A375 (cell line): Measurements from ENCODE around the gene RNH1. TPM values are rescaled to one million over a fixed set of nuclear protein-coding genes. Genes with fewer than 3 reads are reported as not detected.

ENCODE experiments used
- total RNA-seq: library from RNA; depleted of rRNA; stranded (reverse); fragments of >200 nt; shearing (Covaris generic); gene quantifications from 2 replicates; pipeline ENCODE4 v1.2.3, GENCODE V29; 2014; rRNA removed

The RNH1 gene
- total RNA-seq: 165 and 173 TPM in 2 replicates

GRCh38 chr11:506995-507726 is at the start of gene RNH1:
Gene RNH1, minus strand, starts transcription at chr11:507242. Its CDS starts 5,080 bp downstream, at chr11:502162.

GRCh38 chr11:536841-537621 is 30.0 kb upstream of the RNH1 start, which contains the start of gene LRRC56:
Gene LRRC56, plus strand, starts transcription at chr11:537527. Its CDS starts 3,158 bp downstream, at chr11:540685.

GRCh38 chr11:535519-536454 is 28.7 kb upstream of the RNH1 start, which contains the start of gene HRAS:
Gene HRAS, minus strand, starts transcription at chr11:535576.

GRCh38 chr11:449889-450808 is 56.9 kb downstream of the RNH1 start, which contains the start of gene PTDSS2:
Gene PTDSS2, plus strand, starts transcription at chr11:450279. Its CDS starts 177 bp downstream, at chr11:450456.

Other genes with a start within 250 kb of the RNH1 start
- gene NLRP6, start 228.8 kb downstream of the RNH1 start, total RNA-seq: not detected in 2 replicates
- 15.1 and 16.4 TPM in 2 replicates for gene PGGHG, start 218.1 kb downstream of the RNH1 start, total RNA-seq
- gene IFITM5, start 207.7 kb downstream of the RNH1 start, total RNA-seq: not detected in 2 replicates
- gene IFITM2, start 199.4 kb downstream of the RNH1 start, total RNA-seq: 15.1 and 25.4 TPM in 2 replicates
- 3.9 and 4.5 TPM in 2 replicates for gene IFITM1, start 193.2 kb downstream of the RNH1 start, total RNA-seq
- 70.9 and 105 TPM in 2 replicates for gene IFITM3, start 186.4 kb downstream of the RNH1 start, total RNA-seq
- 42.6 and 50.4 TPM in 2 replicates for gene B4GALNT4, start 137.7 kb downstream of the RNH1 start, total RNA-seq
- gene PKP3, start 113.0 kb downstream of the RNH1 start, total RNA-seq: 31.2 and 33.4 TPM in 2 replicates
- 50.6 and 74.5 TPM in 2 replicates for gene SIGIRR, start 92.2 kb downstream of the RNH1 start, total RNA-seq
- gene ANO9, start 65.2 kb downstream of the RNH1 start, total RNA-seq: 0.13 TPM in 1 of 2 replicates, not detected in the other
- gene PTDSS2, start 57.0 kb downstream of the RNH1 start, total RNA-seq: 22.3 and 37.3 TPM in 2 replicates
- gene HRAS, start 28.3 kb upstream of the RNH1 start, total RNA-seq: 84.1 and 89.3 TPM in 2 replicates
- gene LRRC56, start 30.3 kb upstream of the RNH1 start, total RNA-seq: 2.8 TPM in 2 replicates
- gene LMNTD2, start 53.5 kb upstream of the RNH1 start, total RNA-seq: 2.3 and 3.5 TPM in 2 replicates
- 19.1 and 21.2 TPM in 2 replicates for gene RASSF7, start 53.7 kb upstream of the RNH1 start, total RNA-seq
- 29.5 and 31.6 TPM in 2 replicates for gene PHRF1, start 69.2 kb upstream of the RNH1 start, total RNA-seq
- gene IRF7, start 108.7 kb upstream of the RNH1 start, total RNA-seq: 8.1 and 10.7 TPM in 2 replicates
- gene CDHR5, start 117.7 kb upstream of the RNH1 start, total RNA-seq: not detected in 2 replicates
- not detected in 2 replicates for gene SCT, start 119.9 kb upstream of the RNH1 start, total RNA-seq
- 0.19 TPM in 1 of 2 replicates, not detected in the other for gene DRD4, start 130.0 kb upstream of the RNH1 start, total RNA-seq
- gene DEAF1, start 188.0 kb upstream of the RNH1 start, total RNA-seq: 43.5 and 45.1 TPM in 2 replicates
- 14.2 and 18.2 TPM in 2 replicates for gene TMEM80, start 188.6 kb upstream of the RNH1 start, total RNA-seq
- gene EPS8L2, start 199.0 kb upstream of the RNH1 start, total RNA-seq: 30.5 and 31.8 TPM in 2 replicates
- 109 and 117 TPM in 2 replicates for gene TALDO1, start 240.2 kb upstream of the RNH1 start, total RNA-seq